Measurements from ENCODE around the gene TM2D3.

The TM2D3 gene

GRCh38 chr15:101599091-101599490, 53.1 kb downstream of the TM2D3 start:
- DNase-seq: no peak

GRCh38 chr15:101597360-101597928, 54.7 kb downstream of the TM2D3 start:
- no peak for DNase-seq

- DNase-seq: no peak
Observed at GRCh38 chr15:101596633-101597032, 55.5 kb downstream of the TM2D3 start.

All from NCI-H1092 (cell line).